ENCODE data around the gene ADORA2B.

GRCh38 chr17:15935891-15936290 is 9.0 kb upstream of the ADORA2B start:
- TF ChIP-seq CTCF (IDR thresholded peaks at IDR 0.05) (no peak), EZH2 (IDR thresholded peaks at IDR 0.05) (no peak), EZH2phosphoT487 (IDR thresholded peaks at IDR 0.05) (no peak)

Data from neural progenitor cell (in vitro differentiated cells).